Bone marrow (tissue), 2 donors: Measurements from ENCODE around the gene SLX4IP.

Source experiments
- DNase-seq, 2 donors: peaks; one replicate each; lab custom pipeline; 2025; lab: John Stamatoyannopoulos, UW

SLX4IP gene

DNA sequence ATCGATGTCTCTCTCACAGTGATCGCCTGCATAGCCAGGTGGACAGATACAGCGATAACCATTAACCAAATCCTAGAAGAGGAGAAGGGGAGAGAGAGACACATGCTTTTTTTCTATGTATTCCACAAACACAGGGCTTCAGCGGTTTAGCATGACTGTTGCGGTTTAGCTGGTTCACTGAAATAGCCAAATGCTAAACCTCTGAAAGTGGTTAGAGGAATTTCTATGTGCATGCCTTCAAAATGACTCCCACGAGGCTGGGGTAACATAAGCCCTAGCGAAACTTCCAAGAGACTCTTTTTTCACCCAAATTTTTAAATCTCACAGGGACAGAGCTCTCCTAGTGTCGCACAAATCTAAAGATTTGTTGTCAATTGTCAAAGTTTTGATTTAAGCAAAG, 213.5 kb downstream of the SLX4IP start:
- DNase-seq = no peak

GRCh38 chr20:10649080-10649796, 214.1 kb downstream of the SLX4IP start:
- DNase-seq = no peak

GRCh38 chr20:10649797-10650160, 214.7 kb downstream of the SLX4IP start:
- DNase-seq = no peak

DNA sequence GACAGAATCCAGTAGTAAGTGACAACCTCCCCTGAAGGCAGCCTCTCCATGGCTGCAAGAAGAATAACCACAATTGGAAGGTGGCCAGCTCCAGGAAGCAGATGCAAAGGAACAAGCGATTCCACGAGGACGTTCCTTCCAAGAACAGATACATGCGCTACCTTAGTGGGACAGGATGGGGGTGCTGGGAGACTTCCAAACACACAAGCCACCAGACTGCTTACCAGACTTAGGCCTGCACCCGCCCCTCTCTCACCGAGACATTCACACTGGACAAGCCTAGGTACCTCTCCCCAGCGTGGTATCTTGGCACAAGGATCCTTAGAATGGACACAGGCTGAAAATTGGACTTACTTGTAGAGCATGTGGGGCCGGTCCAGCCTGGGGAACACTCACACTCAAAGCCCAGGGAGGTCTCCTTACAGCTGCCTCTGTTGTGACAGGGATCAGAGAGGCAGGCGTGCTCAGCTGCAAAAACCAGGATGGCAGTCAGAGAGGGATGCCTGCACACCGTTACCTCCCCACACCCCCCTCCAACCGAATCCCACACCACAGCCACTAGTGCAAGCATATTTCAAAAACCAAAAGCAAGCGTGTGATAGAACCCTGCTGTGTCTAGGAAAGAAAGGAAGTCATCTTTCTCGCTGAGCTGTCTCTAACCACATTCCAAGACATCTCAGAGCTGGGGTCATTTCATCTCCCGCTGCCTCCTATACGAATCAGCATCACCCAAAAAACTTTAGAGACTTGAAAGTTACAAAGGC, 216.3 kb downstream of the SLX4IP start:
- DNase-seq = no peak

DNA sequence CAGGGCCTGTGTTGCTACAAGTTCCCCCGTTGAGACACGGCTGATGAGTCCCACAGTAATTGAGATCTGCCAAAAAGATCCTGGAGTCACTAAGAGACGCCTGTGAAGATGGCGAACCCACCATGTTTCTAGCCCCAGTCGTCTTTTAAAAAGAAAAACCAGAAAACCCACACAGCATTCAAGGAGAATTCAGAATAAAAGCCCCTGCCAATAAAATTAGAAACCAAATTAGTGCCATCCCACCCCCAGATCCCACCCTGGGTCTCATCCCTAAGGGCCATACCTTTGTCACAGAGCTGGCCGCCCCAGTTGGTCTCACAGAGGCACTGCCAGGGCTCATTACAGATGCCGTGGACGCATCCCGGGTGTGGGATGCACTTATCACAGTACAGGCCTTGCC, 217.1 kb downstream of the SLX4IP start:
- DNase-seq = no peak

DNA sequence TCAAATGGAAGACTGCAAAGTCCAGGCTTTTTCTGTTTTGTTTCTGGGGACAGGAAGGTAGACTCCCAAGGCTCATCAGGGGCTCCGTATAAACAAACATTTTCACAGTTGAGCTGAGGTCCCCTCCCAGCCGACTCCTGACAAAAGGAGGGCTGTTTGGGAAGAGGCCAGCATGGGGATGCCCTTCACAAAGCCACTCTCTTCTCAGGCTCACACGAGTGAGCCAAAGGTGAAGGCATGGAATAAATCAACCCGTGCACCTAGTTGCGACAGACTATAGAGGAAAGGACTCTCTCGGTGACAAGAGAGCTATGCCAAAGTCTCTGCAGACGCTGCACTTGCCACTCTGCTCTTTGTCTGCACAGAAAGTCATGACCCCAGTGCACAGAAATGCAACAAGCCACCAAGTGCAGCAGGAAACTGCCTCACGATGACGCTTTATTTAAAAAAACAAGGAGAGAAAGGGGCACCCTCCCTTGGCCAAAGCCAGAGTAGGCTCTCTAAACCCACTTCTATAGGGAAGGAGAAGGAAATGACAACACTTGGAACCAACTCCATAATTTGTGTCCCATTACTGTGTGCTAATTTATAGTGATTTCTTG, 217.7 kb downstream of the SLX4IP start:
- DNase-seq = no peak

- DNase-seq = no peak
These were observed 218.6 kb downstream of the SLX4IP start for GRCh38 chr20:10653599-10654249.

GRCh38 chr20:10654250-10654610, 219.1 kb downstream of the SLX4IP start:
- DNase-seq = no peak

DNA sequence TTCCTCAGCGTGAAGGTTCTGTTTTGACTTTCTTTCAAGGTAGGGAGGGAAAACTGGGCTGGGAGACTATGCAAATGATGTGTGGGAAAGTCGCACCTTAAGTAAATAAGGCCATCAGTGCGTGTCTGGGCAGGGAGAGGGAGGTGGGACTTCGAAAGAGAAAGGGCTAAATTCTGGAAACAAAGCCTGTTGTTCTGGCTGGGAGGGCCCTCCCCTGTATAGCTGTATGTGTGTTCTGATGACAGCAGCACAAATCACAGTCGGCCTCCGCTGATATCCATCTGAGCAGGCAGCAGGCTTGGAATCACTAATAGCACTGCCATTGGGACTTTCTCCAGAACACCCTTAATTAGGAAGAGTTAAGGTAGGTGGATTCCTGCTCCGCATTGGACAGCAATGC, 219.5 kb downstream of the SLX4IP start:
- DNase-seq = no peak

DNA sequence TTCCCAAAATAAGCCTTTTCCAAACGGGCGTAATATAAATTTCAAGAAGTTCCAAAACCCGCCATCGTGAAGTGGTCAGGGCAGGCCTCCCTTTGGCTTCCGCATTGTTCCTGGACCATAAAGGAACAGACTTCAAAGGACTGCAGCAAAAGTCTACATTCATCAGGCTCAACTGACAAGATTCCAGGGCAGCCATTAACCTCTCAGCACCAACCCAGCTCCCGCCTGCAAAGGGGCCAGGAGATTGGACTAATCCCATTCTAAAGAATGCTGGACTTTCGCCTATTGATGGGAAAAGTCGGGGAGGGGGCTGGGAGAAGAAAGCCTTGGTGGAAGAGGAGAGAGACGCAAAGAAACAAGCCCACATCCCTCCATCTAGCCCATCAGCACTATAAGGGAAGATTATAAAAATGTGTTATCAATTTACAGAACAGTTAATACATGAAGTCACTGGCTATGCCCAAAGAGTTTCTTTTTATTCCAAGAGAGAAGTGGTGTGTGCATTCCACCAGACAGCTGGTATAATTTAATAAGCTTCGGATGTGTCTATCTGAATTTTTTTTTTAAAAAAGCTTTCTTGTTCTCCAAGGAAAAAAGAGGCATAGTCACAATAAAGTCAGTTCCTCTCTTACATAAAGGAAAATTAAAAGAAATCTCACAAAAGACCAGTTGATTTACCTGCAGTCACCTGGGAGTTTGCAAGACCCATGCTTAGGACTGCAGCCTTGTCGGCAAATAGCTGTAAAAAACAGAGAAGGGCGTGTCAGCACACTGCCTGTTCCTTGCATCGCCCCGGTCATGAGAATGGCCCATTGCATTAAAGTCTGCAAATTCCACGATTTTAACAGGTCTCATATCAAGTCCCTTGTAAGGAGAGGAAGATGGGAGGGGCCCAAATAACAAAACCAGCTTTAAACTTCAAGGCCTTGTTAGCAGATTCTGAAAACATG, 220.9 kb downstream of the SLX4IP start:
- DNase-seq = no peak

DNA sequence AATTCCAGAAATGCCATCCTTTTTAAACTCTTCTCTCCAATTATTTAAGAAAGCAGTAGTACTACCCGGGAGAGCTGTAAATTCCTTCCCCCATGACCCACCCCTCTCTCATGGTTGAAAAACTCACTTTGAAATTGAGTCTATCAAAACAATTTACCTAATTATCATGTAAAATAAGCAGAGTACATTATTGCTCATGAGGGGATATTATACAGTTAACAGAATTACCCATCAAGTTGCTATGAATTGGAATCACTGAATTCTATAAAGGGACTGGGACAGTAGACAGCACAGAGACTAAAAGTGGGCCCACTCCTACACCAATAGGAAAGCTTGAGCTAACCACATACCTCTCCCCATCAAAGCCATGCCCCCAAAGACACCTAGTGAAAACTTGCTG, 222.3 kb downstream of the SLX4IP start:
- no peak for DNase-seq

DNA sequence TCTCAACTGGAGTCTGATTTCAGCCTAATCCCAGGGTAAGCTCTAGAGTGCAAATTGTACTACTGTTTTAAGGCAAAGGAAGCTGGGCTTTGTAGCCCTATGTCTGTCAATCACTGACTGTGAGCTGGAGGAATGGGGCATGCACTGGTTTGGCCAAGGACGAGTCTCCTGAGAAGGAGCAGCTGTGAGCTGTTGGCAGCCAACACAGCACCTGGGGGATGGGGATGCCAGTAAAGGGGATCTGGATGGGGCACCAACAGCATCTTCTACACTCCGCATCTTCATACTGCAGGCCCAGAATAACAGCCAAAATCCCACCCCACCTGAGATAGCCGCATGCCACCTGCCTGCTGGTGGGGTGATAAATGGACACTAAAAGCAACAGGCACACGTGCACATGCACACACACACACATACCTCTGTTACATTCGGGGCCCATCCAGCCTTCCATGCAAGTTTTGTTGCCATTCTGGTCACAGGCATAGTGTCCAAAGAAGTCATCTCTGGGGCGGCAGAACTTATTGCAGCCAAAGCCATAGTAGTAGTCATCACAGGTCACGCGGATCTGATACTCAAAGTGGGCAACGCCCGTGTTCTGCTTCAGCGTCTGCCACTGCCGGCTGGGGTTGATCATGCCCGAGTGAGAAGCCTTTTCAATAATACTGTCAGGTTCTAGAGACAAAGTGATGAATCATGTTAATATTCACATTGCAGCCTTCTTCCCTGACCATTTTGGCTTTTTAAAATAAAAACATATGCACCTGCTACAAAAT, 223.1 kb downstream of the SLX4IP start:
- DNase-seq = no peak

GRCh38 chr20:10658876-10659632, 223.9 kb downstream of the SLX4IP start:
- DNase-seq = no peak

GRCh38 chr20:10659651-10660601, 224.8 kb downstream of the SLX4IP start:
- DNase-seq = no peak

GRCh38 chr20:10660661-10661060, 225.6 kb downstream of the SLX4IP start:
- DNase-seq = no peak

GRCh38 chr20:10661261-10661660, 226.2 kb downstream of the SLX4IP start:
- no peak for DNase-seq

- DNase-seq = no peak
These were observed 227.0 kb downstream of the SLX4IP start for GRCh38 chr20:10662151-10662550.

- DNase-seq = no peak
These were observed 227.8 kb downstream of the SLX4IP start for GRCh38 chr20:10662661-10663458.
